OCI-LY7 (cell line): Measurements from ENCODE around the gene SUSD4. TPM values are rescaled to one million over a fixed set of nuclear protein-coding genes. Genes with fewer than 3 reads are reported as not detected.

Source experiments
- BruUV-seq: library from RNA; stranded (reverse); fragments of 400-500 nt; replicated peaks from 2 replicates; lab custom pipeline; 2021; lab: Mats Ljungman, UMichigan
- CTCF ChIA-PET: fragments of 300-600 bp; sonication (Branson Sonifier 250); formaldehyde crosslinking; loops from one replicate; lab custom pipeline; 2022; ENCODE audit warnings: antibody characterized with exemption; ENCODE audit not compliant: unreplicated experiment; lab: Charles Lee
- POLR2A ChIA-PET: fragments of 300-600 bp; sonication (Branson Sonifier 250); formaldehyde crosslinking; loops from one replicate; lab custom pipeline; 2022; ENCODE audit warnings: antibody characterized with exemption; lab: Charles Lee
- DNase-seq: peaks from one replicate; pipeline ENCODE4 v3.0.0-alpha.2; 2015; ENCODE audit warnings: low spot score
- H2AFZ ChIP-seq: fragments of 200-600 bp; sonication (generic), shearing (Covaris generic); 2 replicates; pipeline ENCODE4 v1.6.1; 2014; ENCODE audit warnings: mild to moderate bottlenecking, antibody characterized with exemption, low read length, moderate library complexity
- H3K27ac ChIP-seq: fragments of 200-600 bp; sonication (generic); 2 replicates; pipeline ENCODE4 v1.5.1; 2014; ENCODE audit warnings: mixed run types, low read depth, mild to moderate bottlenecking, moderate library complexity, low read length, inconsistent platforms; ENCODE audit not compliant: poor library complexity, severe bottlenecking
- H3K36me3 ChIP-seq: fragments of 200-600 bp; sonication (generic); 2 replicates; pipeline ENCODE4 v1.6.1; 2014; ENCODE audit warnings: mild to moderate bottlenecking, antibody characterized with exemption, low read length, moderate library complexity, mixed read lengths; ENCODE audit not compliant: insufficient read depth
- H3K4me1 ChIP-seq: fragments of 200-600 bp; sonication (generic); 2 replicates; pipeline ENCODE4 v1.5.1; 2014; ENCODE audit warnings: mild to moderate bottlenecking, low read length; ENCODE audit not compliant: insufficient read depth, poor library complexity, severe bottlenecking
- H3K4me2 ChIP-seq: fragments of 200-600 bp; sonication (generic); 2 replicates; pipeline ENCODE4 v1.6.1; 2014; ENCODE audit warnings: mild to moderate bottlenecking, low read length
- H3K4me3 ChIP-seq: fragments of 200-600 bp; sonication (generic); 2 replicates; pipeline ENCODE4 v1.5.1; 2014; ENCODE audit warnings: mild to moderate bottlenecking, low read depth, low read length; ENCODE audit not compliant: poor library complexity, severe bottlenecking
- H3K79me2 ChIP-seq: fragments of 200-600 bp; sonication (generic); 2 replicates; pipeline ENCODE4 v1.6.1; 2016; ENCODE audit warnings: low read depth, mild to moderate bottlenecking, low read length, moderate library complexity, mixed read lengths; ENCODE audit not compliant: insufficient read depth
- H3K9me2 ChIP-seq: fragments of 200-600 bp; sonication (generic); 2 replicates; pipeline ENCODE4 v1.6.1; 2016; ENCODE audit warnings: mild to moderate bottlenecking, low read length, mixed read lengths; ENCODE audit not compliant: insufficient read depth
- H3K9me3 ChIP-seq: fragments of 200-600 bp; sonication (generic); 2 replicates; pipeline ENCODE4 v1.6.1; 2014; ENCODE audit warnings: mild to moderate bottlenecking, mixed run types, low read length, mixed read lengths
- H4K20me1 ChIP-seq: fragments of 200-600 bp; sonication (generic); 2 replicates; pipeline ENCODE4 v1.6.1; 2014; ENCODE audit warnings: mild to moderate bottlenecking, antibody characterized with exemption, low read length, moderate library complexity, mixed read lengths; ENCODE audit not compliant: insufficient read depth
- EZH2phosphoT487 ChIP-seq: fragments of 200-600 bp; sonication (generic); IDR thresholded peaks from 2 replicates; pipeline ENCODE4 v1.6.1; 2018; ENCODE audit warnings: low read depth, borderline replicate concordance, mild to moderate bottlenecking, mixed run types, antibody characterized with exemption, low read length, moderate library complexity, mixed read lengths
- intact Hi-C: fragments of 100-400 bp; cut with micrococcal nuclease; formaldehyde crosslinking; loops from one replicate; pipeline ENCODE4 v1.10.0; 2022; ENCODE audit not compliant: unreplicated experiment
- total RNA-seq, 2 experiments: library from RNA; depleted of rRNA in 1 of 2; stranded (reverse); fragments of >200 nt in 1 of 2; shearing (Covaris generic) in 1 of 2; gene quantifications; 2 replicates each; pipeline ENCODE4 v1.2.3, GENCODE V29; 2014 to 2022
- TF ChIP-seq, protein P1 (sequence below): fragments of 200-600 bp; sonication (generic); conservative IDR thresholded peaks from 2 replicates; pipeline ENCODE4 v1.5.1; 2014; ENCODE audit warnings: mild to moderate bottlenecking, antibody characterized with exemption, low read length, moderate library complexity, mixed read lengths

The SUSD4 gene
- total RNA-seq, 2 experiments from 2014 or later = 0.42 TPM; not detected in 1

DNA sequence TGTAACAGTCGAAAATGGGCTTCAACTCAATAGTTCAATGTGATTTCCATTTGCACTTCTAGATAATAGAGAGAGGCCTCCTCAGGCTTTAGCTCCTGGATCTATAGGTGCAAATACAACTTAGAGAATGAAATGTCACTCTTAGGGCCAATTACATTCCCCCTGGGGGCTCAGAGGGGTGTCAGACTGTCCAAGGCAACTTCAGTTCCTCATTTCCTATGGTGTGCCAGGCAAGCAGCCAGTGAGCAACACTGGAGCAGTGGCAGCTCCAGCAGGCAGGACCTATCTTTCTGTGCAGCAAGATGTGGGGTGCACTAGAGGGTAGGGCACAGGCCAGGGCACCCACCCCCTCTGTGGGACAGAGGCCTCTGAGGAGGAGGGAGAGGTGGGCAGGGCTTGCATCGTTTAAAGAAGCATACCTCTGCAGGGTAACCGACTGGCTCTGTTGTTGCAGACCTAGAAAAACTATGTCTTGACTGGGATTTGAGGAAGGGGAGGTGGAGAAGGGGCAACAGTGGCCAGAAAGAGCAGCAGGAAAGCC is 97.3 kb downstream of the SUSD4 start:
- BruUV-seq = no TSS peak
- no peaks in the 10 kb centered on the region for H3K9me2 ChIP-seq
- no peaks in the 10 kb centered on the region for H4K20me1 ChIP-seq
- H3K36me3 ChIP-seq = no peaks in the 10 kb centered on the region
- H3K27ac ChIP-seq = no peak overlapping the region
- TF ChIP-seq EZH2phosphoT487 = no peak
- H3K9me3 ChIP-seq = no peaks in the 10 kb centered on the region
- CTCF ChIA-PET = no interaction called here
- H3K4me3 ChIP-seq = no peak overlapping the region
- no peak overlapping the region for H2AFZ ChIP-seq
- no peak overlapping the region for H3K4me2 ChIP-seq
- intact Hi-C loops = no loop called here
- no peaks in the 10 kb centered on the region for H3K79me2 ChIP-seq
- POLR2A ChIA-PET = interaction anchor here (1.0 kb wide), 1 partner anchor 171 kb away, joined by 4 read pairs; no protein-coding TSS in a partner anchor
- DNase-seq = no peak
- no peaks in the 10 kb centered on the region for H3K4me1 ChIP-seq

DNA sequence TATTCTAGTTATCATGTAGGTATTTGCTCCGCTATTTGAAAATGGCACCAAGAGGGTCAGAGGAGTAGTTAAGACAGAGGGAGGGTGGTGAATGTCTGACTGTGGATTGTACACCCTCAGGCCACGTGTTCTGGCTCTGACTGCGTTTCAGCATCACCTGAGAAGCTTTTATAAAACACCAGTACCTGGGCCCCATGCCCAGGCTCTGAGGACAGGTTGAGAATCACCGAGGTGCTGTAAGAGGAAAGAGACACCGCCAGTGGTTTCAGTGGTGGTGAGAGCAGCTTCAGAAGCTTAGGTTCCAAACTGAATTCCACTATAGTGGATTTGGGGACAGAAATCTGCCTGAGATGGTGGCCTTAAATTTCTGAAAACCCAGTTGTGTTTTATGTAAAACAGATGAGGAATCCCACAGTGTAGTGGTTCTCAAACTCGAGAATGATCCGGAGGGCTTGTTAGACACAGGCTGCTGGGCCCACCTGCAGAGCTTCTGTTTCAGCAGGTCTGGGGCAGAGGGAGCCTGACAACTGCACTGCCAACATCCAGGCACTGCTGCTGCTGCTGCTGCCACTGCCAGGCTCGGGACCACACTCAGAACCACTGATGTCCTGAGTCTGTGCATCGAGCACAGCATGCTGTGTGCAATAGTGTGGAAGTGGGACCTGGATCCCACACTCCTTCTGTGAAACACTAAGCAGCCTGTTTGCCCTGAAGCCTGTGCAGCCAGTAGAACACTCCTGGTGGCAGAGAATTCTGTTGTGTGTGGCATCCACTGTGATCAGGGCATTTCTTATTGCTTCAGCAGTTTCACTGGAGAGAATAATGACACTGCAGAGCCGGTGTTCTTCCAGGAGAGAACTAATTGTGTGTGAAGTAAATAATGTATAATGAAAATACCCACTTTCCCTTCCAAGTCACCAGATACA is 98.7 kb downstream of the SUSD4 start:
- Histone ChIP-seq H4K20me1 (no peaks in the 10 kb centered on the region), H3K4me3 (no peak overlapping the region), H2AFZ (no peak overlapping the region), H3K27ac (no peak overlapping the region), H3K9me2 (no peaks in the 10 kb centered on the region), H3K4me1 (no peaks in the 10 kb centered on the region), H3K36me3 (no peaks in the 10 kb centered on the region), H3K4me2 (no peak overlapping the region), H3K9me3 (no peaks in the 10 kb centered on the region), H3K79me2 (no peaks in the 10 kb centered on the region)
- no peak for DNase-seq
- BruUV-seq = no TSS peak
- intact Hi-C loops = no loop called here
- TF ChIP-seq EZH2phosphoT487 = no peak
- TF ChIP-seq, protein P1, sequence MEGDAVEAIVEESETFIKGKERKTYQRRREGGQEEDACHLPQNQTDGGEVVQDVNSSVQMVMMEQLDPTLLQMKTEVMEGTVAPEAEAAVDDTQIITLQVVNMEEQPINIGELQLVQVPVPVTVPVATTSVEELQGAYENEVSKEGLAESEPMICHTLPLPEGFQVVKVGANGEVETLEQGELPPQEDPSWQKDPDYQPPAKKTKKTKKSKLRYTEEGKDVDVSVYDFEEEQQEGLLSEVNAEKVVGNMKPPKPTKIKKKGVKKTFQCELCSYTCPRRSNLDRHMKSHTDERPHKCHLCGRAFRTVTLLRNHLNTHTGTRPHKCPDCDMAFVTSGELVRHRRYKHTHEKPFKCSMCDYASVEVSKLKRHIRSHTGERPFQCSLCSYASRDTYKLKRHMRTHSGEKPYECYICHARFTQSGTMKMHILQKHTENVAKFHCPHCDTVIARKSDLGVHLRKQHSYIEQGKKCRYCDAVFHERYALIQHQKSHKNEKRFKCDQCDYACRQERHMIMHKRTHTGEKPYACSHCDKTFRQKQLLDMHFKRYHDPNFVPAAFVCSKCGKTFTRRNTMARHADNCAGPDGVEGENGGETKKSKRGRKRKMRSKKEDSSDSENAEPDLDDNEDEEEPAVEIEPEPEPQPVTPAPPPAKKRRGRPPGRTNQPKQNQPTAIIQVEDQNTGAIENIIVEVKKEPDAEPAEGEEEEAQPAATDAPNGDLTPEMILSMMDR = no peak
- ChIA-PET CTCF (no interaction called here), POLR2A (no interaction called here)

DNA sequence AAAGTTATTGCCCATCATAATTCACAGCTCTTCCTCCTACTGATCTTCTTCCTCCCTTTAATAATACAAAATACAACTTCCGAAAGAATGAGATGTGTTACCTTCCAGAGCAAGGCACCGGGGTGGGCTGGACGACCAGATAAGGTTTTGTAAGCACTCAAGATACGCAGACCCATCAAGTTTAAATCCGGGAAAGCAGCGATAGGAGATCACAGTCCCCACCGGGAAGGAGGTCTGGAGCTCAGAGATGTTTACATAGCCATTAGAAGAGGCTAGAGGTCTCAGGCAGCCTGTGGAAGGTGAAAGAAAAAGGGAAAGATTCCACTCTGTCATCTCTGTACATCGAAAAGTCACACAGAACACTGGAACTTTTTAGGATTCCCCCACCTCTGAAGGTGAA is 99.4 kb downstream of the SUSD4 start:
- Histone ChIP-seq H3K27ac (no peak overlapping the region), H3K79me2 (no peaks in the 10 kb centered on the region), H3K4me2 (no peak overlapping the region), H4K20me1 (no peaks in the 10 kb centered on the region), H3K36me3 (no peaks in the 10 kb centered on the region), H2AFZ (no peak overlapping the region), H3K4me1 (no peaks in the 10 kb centered on the region), H3K9me2 (no peaks in the 10 kb centered on the region), H3K9me3 (no peaks in the 10 kb centered on the region), H3K4me3 (no peak overlapping the region)
- TF ChIP-seq, protein P1 = no peak
- TF ChIP-seq EZH2phosphoT487 = no peak
- intact Hi-C loops = no loop called here
- DNase-seq = no peak
- BruUV-seq = no TSS peak
- ChIA-PET CTCF (no interaction called here), POLR2A (no interaction called here)
